BJ (cell line): ENCODE data around the gene OXSM. TPM values are rescaled to one million over a fixed set of nuclear protein-coding genes. Genes with fewer than 3 reads are reported as not detected.

ENCODE experiments used
- CTCF ChIA-PET: fragments of 350-600 bp; formaldehyde crosslinking; extraction: SDS; loops from one replicate; lab custom pipeline; 2021; ENCODE audit warnings: antibody characterized with exemption, inconsistent platforms; lab: Yijun Ruan, JAX
- POLR2A ChIA-PET: fragments of 300-600 bp; sonication (Branson Sonifier 250); formaldehyde crosslinking; extraction: SDS; loops from one replicate; lab custom pipeline; 2021; ENCODE audit warnings: antibody characterized with exemption; lab: Charles Lee
- DNase-seq: peaks from one replicate; pipeline ENCODE4 v3.0.0-alpha.2; 2011; ENCODE audit warnings: low read depth
- H3K27me3 ChIP-seq: 2 replicates; pipeline ENCODE4 v1.6.0; 2011; ENCODE audit warnings: low read length; ENCODE audit not compliant: control insufficient read depth, insufficient read depth
- H3K36me3 ChIP-seq: 2 replicates; pipeline ENCODE4 v1.5.1; 2011; ENCODE audit warnings: low read length; ENCODE audit not compliant: control insufficient read depth, insufficient read depth
- H3K4me3 ChIP-seq: 2 replicates; pipeline ENCODE4 v1.5.1; 2011; ENCODE audit warnings: low read depth, mild to moderate bottlenecking, control low read depth, low read length
- polyA plus RNA-seq: library from polyadenylated mRNA; depleted of rRNA; stranded (reverse); fragments of >200 nt; gene quantifications from 2 replicates; pipeline ENCODE4 v1.2.3, GENCODE V29; 2011
- TF ChIP-seq, protein P1 (sequence below): IDR thresholded peaks from 2 replicates; pipeline ENCODE4 v1.5.1; 2011; ENCODE audit warnings: low read depth, mild to moderate bottlenecking, control low read depth, inconsistent platforms, low read length, moderate library complexity; ENCODE audit not compliant: insufficient read depth

Gene OXSM
- polyA plus RNA-seq, 1 experiment = 10.6 TPM

DNA sequence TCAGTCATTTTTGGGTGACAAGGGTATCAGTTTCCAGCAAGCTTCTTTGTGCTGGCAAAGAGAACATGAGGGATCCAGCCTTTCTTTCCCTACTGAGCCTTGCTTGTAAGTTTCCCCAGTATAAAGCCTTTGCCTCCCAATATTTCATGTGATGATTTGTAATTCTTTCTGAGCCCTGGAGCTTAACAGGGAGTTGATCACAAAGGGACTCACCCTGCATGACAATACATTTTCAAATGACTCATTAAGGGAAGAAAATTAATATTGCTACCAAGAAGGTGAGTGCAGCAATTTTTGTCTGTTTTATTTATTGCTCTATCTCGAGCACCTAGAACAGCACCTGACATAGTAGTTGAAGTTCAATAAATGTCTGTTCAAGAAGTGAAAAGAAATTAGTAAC lies 27.7 kb downstream of the OXSM start:
- Histone ChIP-seq H3K27me3 (no peaks in the 10 kb centered on the region), H3K36me3 (no peaks in the 10 kb centered on the region), H3K4me3 (no peak overlapping the region)
- POLR2A ChIA-PET = no interaction called here
- no peak for DNase-seq
- TF ChIP-seq, protein P1, sequence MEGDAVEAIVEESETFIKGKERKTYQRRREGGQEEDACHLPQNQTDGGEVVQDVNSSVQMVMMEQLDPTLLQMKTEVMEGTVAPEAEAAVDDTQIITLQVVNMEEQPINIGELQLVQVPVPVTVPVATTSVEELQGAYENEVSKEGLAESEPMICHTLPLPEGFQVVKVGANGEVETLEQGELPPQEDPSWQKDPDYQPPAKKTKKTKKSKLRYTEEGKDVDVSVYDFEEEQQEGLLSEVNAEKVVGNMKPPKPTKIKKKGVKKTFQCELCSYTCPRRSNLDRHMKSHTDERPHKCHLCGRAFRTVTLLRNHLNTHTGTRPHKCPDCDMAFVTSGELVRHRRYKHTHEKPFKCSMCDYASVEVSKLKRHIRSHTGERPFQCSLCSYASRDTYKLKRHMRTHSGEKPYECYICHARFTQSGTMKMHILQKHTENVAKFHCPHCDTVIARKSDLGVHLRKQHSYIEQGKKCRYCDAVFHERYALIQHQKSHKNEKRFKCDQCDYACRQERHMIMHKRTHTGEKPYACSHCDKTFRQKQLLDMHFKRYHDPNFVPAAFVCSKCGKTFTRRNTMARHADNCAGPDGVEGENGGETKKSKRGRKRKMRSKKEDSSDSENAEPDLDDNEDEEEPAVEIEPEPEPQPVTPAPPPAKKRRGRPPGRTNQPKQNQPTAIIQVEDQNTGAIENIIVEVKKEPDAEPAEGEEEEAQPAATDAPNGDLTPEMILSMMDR = no peak
- CTCF ChIA-PET = no interaction called here

DNA sequence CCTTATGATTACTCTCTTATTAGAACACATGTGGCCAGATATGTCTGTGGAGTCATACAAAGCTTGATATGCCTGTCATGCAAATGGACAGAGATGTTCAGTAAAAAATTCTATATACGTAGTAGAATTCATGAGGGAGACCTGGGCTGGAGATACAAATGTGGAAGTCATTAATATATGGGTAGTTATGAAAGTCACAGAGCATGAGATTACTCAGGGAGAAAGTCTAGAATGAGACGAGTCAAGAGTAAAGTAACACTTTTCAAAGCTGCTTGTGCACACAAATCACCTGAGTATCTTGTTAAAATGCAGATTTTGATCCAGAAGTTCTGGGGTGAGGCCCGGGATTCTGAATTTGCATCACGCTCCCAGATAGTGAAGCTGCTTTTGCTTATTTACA lies 28.4 kb downstream of the OXSM start:
- H3K27me3 ChIP-seq = no peaks in the 10 kb centered on the region
- TF ChIP-seq, protein P1 = no peak
- no peak overlapping the region for H3K4me3 ChIP-seq
- no peaks in the 10 kb centered on the region for H3K36me3 ChIP-seq
- POLR2A ChIA-PET = no interaction called here
- no peak for DNase-seq
- CTCF ChIA-PET = interaction anchor here (1.1 kb wide), 1 partner anchor 12 kb away, joined by 3 read pairs; no protein-coding TSS in a partner anchor

DNA sequence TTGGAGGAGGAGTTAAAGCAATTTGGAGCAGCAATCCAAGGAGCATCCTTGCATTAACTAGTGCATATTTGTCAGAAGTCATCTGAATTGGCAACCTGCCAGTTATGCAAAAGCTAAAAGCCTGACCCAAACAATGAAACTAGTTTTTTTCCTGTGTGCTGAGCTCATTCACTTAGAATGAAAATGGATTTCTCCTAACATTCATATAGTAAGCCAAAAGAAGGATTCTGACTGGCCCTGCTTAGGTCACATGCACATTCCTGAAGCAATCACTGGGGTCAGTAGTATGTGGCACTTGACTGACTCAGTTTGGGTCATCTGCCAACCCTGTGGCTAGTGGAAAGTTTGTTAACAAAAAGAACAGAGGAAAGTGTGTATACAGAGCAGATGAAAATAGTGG lies 30.5 kb downstream of the OXSM start:
- peak; percentile 80 for DNase-seq
- no peaks in the 10 kb centered on the region for H3K36me3 ChIP-seq
- ChIA-PET POLR2A (interaction anchor here (1.0 kb wide), 1 partner anchor 11 kb away, joined by 3 read pairs; no protein-coding TSS in a partner anchor), CTCF (interaction anchor here (1.3 kb wide), 1 partner anchor 11 kb away, joined by 6 read pairs; no protein-coding TSS in a partner anchor)
- H3K27me3 ChIP-seq = no peaks in the 10 kb centered on the region
- no peak overlapping the region for H3K4me3 ChIP-seq
- TF ChIP-seq, protein P1 = no peak

DNA sequence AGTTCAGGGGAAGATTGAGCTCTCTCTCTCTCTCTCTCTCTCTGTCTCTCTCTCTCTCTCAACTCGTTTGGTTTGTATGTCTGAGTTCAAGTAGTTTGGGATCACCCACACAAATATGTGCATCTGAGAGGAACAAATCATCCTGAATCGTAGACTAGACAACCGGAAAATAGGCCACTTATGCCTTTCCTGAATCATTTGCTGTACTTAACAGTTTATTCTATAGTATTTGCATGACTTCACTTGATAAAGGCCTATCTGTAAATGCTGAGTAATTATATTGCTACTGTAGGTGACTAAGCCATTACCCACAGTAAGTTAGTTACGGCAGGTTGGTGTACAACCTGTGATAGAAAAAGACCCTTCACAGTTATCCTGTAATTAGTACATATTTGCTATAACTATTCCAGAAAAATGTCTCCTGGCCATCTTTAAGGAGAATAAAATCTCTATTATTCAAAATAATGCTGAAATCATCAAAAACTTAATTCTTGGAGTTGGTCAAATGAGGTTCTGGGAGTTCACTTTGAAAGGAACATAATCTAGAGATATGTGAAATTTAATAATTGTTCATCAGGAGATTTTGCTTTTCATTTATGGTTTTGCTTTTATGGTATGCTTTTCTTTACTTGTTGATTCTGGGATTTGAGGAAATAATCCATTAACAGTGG lies 31.1 kb downstream of the OXSM start:
- TF ChIP-seq, protein P1 = no peak
- Histone ChIP-seq H3K36me3 (no peaks in the 10 kb centered on the region), H3K27me3 (no peaks in the 10 kb centered on the region), H3K4me3 (no peak overlapping the region)
- CTCF ChIA-PET = interaction anchor here (1.3 kb wide), 1 partner anchor 10 kb away, joined by 6 read pairs; no protein-coding TSS in a partner anchor
- POLR2A ChIA-PET = interaction anchor here (1.0 kb wide), 1 partner anchor 11 kb away, joined by 3 read pairs; no protein-coding TSS in a partner anchor
- DNase-seq = no peak

DNA sequence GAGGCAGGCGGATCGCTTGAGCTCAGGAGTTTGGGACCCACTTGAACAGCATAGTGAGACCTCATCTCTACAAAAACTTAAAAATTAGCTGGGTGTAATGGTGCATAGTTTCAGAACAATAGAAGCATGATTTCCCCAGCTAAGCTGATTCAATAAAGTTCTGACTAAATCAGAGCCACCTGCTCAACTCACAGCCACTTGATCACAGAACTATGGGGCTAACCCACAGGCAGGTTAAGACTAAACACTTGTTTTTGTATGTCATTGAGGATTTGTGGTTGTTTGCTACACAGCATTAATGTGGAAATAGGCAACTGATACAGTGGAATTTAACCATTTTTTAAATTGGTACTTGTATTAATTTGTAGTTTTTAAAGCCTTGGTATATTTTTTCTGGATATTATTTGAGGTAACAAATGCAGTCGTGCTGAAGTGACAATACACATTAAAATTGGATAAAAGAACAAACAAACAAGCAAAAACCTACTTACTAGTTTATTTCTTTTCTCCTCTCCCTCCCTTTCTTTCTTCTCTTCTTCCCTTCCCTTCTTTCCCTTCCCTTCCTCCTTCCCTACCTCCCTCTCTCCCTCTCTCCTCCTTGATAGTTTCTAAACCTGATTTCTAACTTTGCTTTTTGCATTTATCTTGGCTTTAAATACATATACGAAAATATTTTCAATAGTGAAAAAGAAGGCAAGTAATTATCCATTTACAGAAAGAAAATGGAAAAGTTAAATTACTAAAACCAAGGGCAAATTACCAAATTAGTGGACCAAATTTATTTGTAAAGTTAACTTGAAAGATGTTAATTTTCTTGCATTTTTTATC lies 32.1 kb downstream of the OXSM start:
- no peaks in the 10 kb centered on the region for H3K27me3 ChIP-seq
- CTCF ChIA-PET = no interaction called here
- TF ChIP-seq, protein P1 = no peak
- H3K4me3 ChIP-seq = no peak overlapping the region
- POLR2A ChIA-PET = interaction anchor here (0.6 kb wide), 1 partner anchor 1225 kb away, joined by 5 read pairs; no protein-coding TSS in a partner anchor
- no peaks in the 10 kb centered on the region for H3K36me3 ChIP-seq
- no peak for DNase-seq
